T-cell (primary cell): Measurements from ENCODE around the gene C9orf152. TPM values are rescaled to one million over a fixed set of nuclear protein-coding genes. Genes with fewer than 3 reads are reported as not detected.

Experiments used
- ATAC-seq, 4 experiments: fragments of 200-7000 bp in 3 of 4; fragments of 150-1000 bp in 1 of 4; cut with Tn5 transposase; replicated peaks in 1 of 4; 1 replicate in 3 of 4; 2 replicates in 1 of 4; pipeline ENCODE4 v1.10.0; 2021; ENCODE audit warnings: moderate library complexity in 3 of 4, mild to moderate bottlenecking in 2 of 4, moderate number of reproducible peaks in 1 of 4
- CTCF ChIA-PET, 2 donors: fragments of 300-600 bp; sonication (Branson Sonifier 250); formaldehyde crosslinking; loops; one replicate each; lab custom pipeline; 2022; ENCODE audit warnings: antibody characterized with exemption in 2 of 2; lab: Charles Lee
- POLR2A ChIA-PET, 2 donors: fragments of 300-600 bp; sonication (Branson Sonifier 250); formaldehyde crosslinking; loops; one replicate each; lab custom pipeline; 2022; ENCODE audit warnings: antibody characterized with exemption in 2 of 2; lab: Charles Lee
- DNase-seq, 35 experiments: peaks; one replicate each; pipeline versions ENCODE4 v3.0.0 to v3.0.0-alpha.2; 2013 to 2023
- H3K27ac ChIP-seq: one replicate; pipeline ENCODE4 v1.5.1; 2013; ENCODE audit warnings: low read length
- H3K27me3 ChIP-seq, 2 experiments: replicated peaks in 1 of 2; 1 replicate in 1 of 2; 2 replicates in 1 of 2; pipeline versions ENCODE4 v1.6.1 to v1.7.0; 2013; ENCODE audit warnings: low read length in 1 of 2, mixed read lengths in 1 of 2; ENCODE audit not compliant: control insufficient read depth in 2 of 2, insufficient read depth in 2 of 2; ENCODE audit errors: extremely low read depth in 1 of 2
- H3K36me3 ChIP-seq, 2 donors: 1 replicate in 1 of 2; 2 replicates in 1 of 2; pipeline versions ENCODE4 v1.6.1 to v1.7.0; 2013; ENCODE audit warnings: low read length in 1 of 2; ENCODE audit not compliant: control insufficient read depth in 2 of 2, insufficient read depth in 1 of 2; ENCODE audit errors: extremely low read depth in 1 of 2
- H3K4me1 ChIP-seq, 2 experiments: 1 replicate in 1 of 2; 2 replicates in 1 of 2; pipeline versions ENCODE4 v1.6.1 to v1.7.0; 2013; ENCODE audit warnings: low read length in 2 of 2, mixed read lengths in 1 of 2; ENCODE audit not compliant: insufficient read depth in 2 of 2, control insufficient read depth in 1 of 2; ENCODE audit errors: extremely low read depth in 1 of 2
- H3K4me3 ChIP-seq, 2 donors: 1 replicate in 1 of 2; 2 replicates in 1 of 2; pipeline versions ENCODE4 v1.5.1 to v1.7.0; 2013; ENCODE audit warnings: mild to moderate bottlenecking in 2 of 2, low read length in 1 of 2, moderate library complexity in 1 of 2; ENCODE audit not compliant: control insufficient read depth in 1 of 2; ENCODE audit errors: extremely low read depth in 1 of 2
- H3K9me3 ChIP-seq: 2 replicates; pipeline ENCODE4 v1.7.0; 2013
- H3K27ac Mint-ChIP-seq, 2 donors: one replicate each; pipeline ENCODE4 v1.8.0; 2020 to 2021; ENCODE audit warnings: mild to moderate bottlenecking in 2 of 2, mixed read lengths in 2 of 2
- H3K27me3 Mint-ChIP-seq, 2 donors: one replicate each; pipeline ENCODE4 v1.8.0; 2021 to 2022; ENCODE audit warnings: mixed read lengths in 2 of 2
- H3K36me3 Mint-ChIP-seq: one replicate; pipeline ENCODE4 v1.8.0; 2021; ENCODE audit warnings: mixed read lengths
- H3K4me1 Mint-ChIP-seq, 3 donors: one replicate each; pipeline ENCODE4 v1.8.0; 2020 to 2022; ENCODE audit warnings: mixed read lengths in 3 of 3, mild to moderate bottlenecking in 1 of 3
- H3K4me3 Mint-ChIP-seq, 3 donors: one replicate each; pipeline ENCODE4 v1.8.0; 2020 to 2022; ENCODE audit warnings: mild to moderate bottlenecking in 3 of 3, mixed read lengths in 3 of 3, moderate library complexity in 3 of 3
- H3K9me3 Mint-ChIP-seq, 3 donors: one replicate each; pipeline ENCODE4 v1.8.0; 2020 to 2022; ENCODE audit warnings: mixed read lengths in 3 of 3
- WGBS: methylation state at CpG from one replicate; pipeline ENCODE4 v1.1.5; 2013; ENCODE audit warnings: missing lambda C conversion rate; ENCODE audit not compliant: insufficient coverage; 5-methylcytosine and 5-hydroxymethylcytosine counted together
- total RNA-seq, 35 experiments: library from RNA in 6 of 35; stranded (reverse) in 6 of 35; fragments of 120-200 nt in 1 of 35; gene quantifications; one replicate each; pipeline versions ENCODE4 v1.2.1 to v1.2.4 and lab custom pipeline; 2013 to 2026

The C9orf152 gene
- total RNA-seq, 5 donors from 2014 or later (not counting 1 experiment from before 2014, with no cell fraction given): 0.09 to 0.10 (median 0.09) TPM; not detected in 2

DNA sequence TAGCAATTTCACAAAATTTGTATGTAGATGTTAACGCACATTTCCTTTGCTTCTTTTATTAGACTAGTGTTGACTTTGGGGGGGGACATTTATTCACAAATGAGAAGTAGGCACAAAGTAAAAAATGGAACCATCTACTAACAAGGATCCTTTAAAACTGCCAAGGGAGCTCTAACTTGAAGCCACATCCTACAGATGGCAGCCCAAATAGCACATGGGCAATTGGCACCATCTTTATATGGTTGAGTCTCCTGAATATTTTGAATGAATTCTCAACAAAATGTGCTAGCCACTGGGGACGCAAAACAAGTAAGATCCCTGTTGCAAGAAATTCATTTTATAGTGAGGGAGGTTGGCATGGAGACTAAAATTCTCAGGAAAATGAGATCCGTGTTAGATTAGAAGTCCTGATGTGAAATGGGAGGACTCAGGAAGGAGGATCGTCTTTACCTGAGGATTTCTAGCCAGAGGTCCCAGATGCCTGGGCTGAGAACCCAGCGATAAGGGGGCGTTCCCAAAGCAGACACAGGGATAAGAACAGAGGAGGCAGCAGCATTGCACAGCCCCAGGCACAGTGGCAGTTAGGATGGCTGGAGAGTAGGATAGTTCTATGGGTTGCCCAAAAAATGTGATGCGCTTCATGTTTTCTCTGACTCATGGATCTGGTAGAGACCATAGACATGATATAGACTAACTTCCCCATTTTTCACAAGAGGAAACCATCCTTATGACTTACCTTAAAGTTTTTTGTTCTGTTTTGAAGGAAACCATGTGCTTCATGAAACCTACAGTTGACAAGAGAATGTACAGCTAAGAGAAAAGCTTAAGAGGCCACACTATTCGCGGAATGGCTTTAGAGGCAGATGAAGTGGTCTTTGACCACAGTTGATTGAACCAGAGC is 37.4 kb downstream of the C9orf152 start:
- CTCF ChIA-PET: interaction anchor here in 1 of 2 donors (0.6 kb wide), 1 partner anchor 44 kb away, joined by 4 read pairs; no protein-coding TSS in a partner anchor
- Histone ChIP-seq H3K4me3 (no peak overlapping the region), H3K36me3 (peaks cover 0 to 3% of the 10 kb centered on the region in 2 donors), H3K9me3 (no peaks in the 10 kb centered on the region), H3K4me1 (peaks cover 0 to 6% of the 10 kb centered on the region in 2 experiments), H3K27ac (no peak overlapping the region), H3K27me3 (peaks cover 0 to 4% of the 10 kb centered on the region in 2 experiments)
- H3K27ac Mint-ChIP-seq: no peak overlapping the region
- H3K4me3 Mint-ChIP-seq: no peak overlapping the region
- POLR2A ChIA-PET: interaction anchor here in 1 of 2 donors (0.5 kb wide), 1 partner anchor 45 kb away, joined by 4 read pairs; no protein-coding TSS in a partner anchor
- H3K27me3 Mint-ChIP-seq: no peaks in the 10 kb centered on the region
- no peak for DNase-seq
- H3K9me3 Mint-ChIP-seq: no peaks in the 10 kb centered on the region
- 96% methylated on average over 6 of the region's 9 CpGs for WGBS
- ATAC-seq: no peak
- H3K4me1 Mint-ChIP-seq: peaks cover 5 to 10% (median 8%) of the 10 kb centered on the region in 3 donors
- peaks cover 26% of the 10 kb centered on the region for H3K36me3 Mint-ChIP-seq

DNA sequence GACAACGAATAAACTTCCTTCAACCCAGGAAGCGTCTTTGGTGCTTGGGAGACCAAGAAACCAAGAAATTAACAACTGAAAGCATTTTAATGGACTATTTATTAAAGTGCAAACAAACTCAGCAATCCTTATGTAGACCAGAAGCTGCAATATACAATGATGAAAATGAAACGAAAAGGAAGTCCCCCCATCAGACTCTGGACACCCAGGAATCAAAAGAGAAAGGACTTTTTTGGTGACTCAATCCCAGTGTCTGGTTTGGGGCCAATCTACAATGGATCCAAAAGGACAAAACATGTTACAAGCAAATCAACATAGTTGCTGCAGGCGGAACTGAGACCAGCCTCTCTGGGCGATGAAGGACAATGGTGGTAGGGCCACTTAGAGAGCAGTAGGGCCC is 39.5 kb downstream of the C9orf152 start:
- no peak overlapping the region for H3K27ac Mint-ChIP-seq

DNA sequence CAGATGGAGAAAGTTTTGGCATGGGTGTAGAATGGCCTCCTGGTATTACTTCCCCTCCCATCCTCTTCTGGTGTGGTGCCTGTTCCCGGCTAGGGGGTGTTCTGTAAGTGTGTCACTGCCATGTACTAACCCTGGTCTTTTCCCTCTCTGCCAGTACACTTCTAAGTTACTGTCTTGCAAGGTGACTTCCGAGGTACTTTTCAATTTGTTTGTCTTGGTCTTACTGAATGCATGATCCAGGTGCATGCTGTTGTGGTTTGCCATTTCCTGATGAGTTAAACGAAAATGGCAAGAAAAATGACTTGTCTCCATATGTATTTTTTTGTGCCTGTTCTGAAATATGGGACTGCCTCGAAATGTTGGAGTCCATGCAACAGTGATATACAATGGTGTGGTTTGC is 46.0 kb downstream of the C9orf152 start:
- no peak overlapping the region for H3K27ac ChIP-seq
- POLR2A ChIA-PET: no interaction called here

More for the DNA sequence above, 39.5 kb downstream of the C9orf152 start:
- no peaks in the 10 kb centered on the region for H3K27me3 Mint-ChIP-seq
- no peak for ATAC-seq
- H3K4me1 ChIP-seq: peaks cover 0 to 5% of the 10 kb centered on the region in 2 experiments
- H3K4me3 ChIP-seq: no peak overlapping the region
- no peaks in the 10 kb centered on the region for H3K9me3 Mint-ChIP-seq
- POLR2A ChIA-PET: no interaction called here
- WGBS: 95% methylated on average over 3 of the region's 5 CpGs
- peaks cover 0 to 4% of the 10 kb centered on the region in 2 experiments for H3K27me3 ChIP-seq
- H3K36me3 ChIP-seq: peaks cover 0 to 3% of the 10 kb centered on the region in 2 donors
- H3K4me3 Mint-ChIP-seq: no peak overlapping the region
- peaks cover 28% of the 10 kb centered on the region for H3K36me3 Mint-ChIP-seq
- H3K4me1 Mint-ChIP-seq: peaks cover 4 to 12% (median 5%) of the 10 kb centered on the region in 3 donors
- DNase-seq: no peak
- H3K9me3 ChIP-seq: no peaks in the 10 kb centered on the region
- no peak overlapping the region for H3K27ac ChIP-seq
- CTCF ChIA-PET: no interaction called here

DNA sequence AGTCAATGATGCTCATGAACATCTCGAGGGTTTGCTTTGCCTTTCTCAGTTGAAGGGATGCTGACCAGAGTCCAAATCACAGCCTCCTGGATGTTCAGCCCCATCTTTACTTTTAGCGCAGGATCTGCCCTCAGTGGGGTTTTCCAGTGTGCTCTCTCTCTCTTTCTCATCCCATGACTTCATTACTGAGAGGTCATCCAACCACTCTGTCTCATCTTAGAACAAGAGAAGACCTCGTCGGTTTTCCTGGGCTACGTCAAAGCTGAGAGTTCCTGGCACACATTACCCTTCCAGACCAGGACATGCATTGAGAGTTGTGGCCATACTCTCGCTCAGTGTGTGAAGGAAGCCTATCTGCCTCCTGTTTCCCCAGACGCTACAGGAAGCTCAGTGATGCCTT is 47.3 kb downstream of the C9orf152 start:
- Histone ChIP-seq H3K4me3 (no peak overlapping the region), H3K27me3 (no peaks in the 10 kb centered on the region), H3K36me3 (no peaks in the 10 kb centered on the region), H3K4me1 (peaks cover 35 to 37% of the 10 kb centered on the region in 2 experiments), H3K9me3 (no peaks in the 10 kb centered on the region), H3K27ac (no peak overlapping the region)
- WGBS: 89% methylated on average over 3 of the region's 7 CpGs
- DNase-seq (no peak), ATAC-seq (no peak)
- no peaks in the 10 kb centered on the region for H3K27me3 Mint-ChIP-seq
- ChIA-PET POLR2A (no interaction called here), CTCF (no interaction called here)
- H3K27ac Mint-ChIP-seq: no peak overlapping the region
- H3K9me3 Mint-ChIP-seq: no peaks in the 10 kb centered on the region
- H3K4me1 Mint-ChIP-seq: peaks cover 53 to 71% (median 58%) of the 10 kb centered on the region in 3 donors
- no peak overlapping the region for H3K4me3 Mint-ChIP-seq
- peaks cover 34% of the 10 kb centered on the region for H3K36me3 Mint-ChIP-seq

More for the DNA sequence above, 46.0 kb downstream of the C9orf152 start:
- Mint-ChIP-seq H3K4me1 (peaks cover 40 to 58% (median 45%) of the 10 kb centered on the region in 3 donors), H3K27me3 (no peaks in the 10 kb centered on the region), H3K9me3 (no peaks in the 10 kb centered on the region), H3K36me3 (peaks cover 34% of the 10 kb centered on the region), H3K4me3 (peak overlapping the region in 1 of 3 donors; percentile 18), H3K27ac (no peak overlapping the region)
- 35% methylated on average over 2 of the region's 4 CpGs for WGBS
- H3K4me3 ChIP-seq: no peak overlapping the region
- H3K36me3 ChIP-seq: no peaks in the 10 kb centered on the region
- no peaks in the 10 kb centered on the region for H3K27me3 ChIP-seq
- no peak for ATAC-seq
- peaks cover 23 to 25% of the 10 kb centered on the region in 2 experiments for H3K4me1 ChIP-seq
- no peaks in the 10 kb centered on the region for H3K9me3 ChIP-seq
- CTCF ChIA-PET: no interaction called here
- DNase-seq: no peak

DNA sequence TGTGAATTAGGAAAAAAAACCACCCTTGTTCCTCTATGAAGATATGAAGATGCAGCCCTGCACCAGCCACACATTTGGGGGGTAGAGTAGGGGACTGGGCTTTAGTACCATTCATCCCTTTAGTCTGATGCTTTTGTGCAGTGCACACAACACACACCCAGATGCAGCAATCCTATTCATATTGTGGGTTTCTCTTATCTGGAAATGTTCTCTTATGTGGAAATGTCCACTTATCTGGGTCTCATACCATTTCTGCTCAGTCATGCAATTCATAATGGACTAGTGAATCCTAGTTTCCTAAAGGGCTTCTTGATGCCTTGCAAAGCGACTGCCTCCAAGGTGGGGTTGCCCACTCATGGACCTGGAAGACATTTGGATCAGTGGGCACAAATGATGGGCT is 47.8 kb downstream of the C9orf152 start:
- H3K36me3 ChIP-seq: no peaks in the 10 kb centered on the region
- CTCF ChIA-PET: no interaction called here
- no peak for ATAC-seq
- POLR2A ChIA-PET: no interaction called here
- H3K9me3 Mint-ChIP-seq: no peaks in the 10 kb centered on the region
- no CpG with 5 or more reads among the region's 1 CpG for WGBS
- H3K4me3 Mint-ChIP-seq: no peak overlapping the region
- H3K36me3 Mint-ChIP-seq: peaks cover 34% of the 10 kb centered on the region
- peaks cover 35 to 43% of the 10 kb centered on the region in 2 experiments for H3K4me1 ChIP-seq
- H3K9me3 ChIP-seq: no peaks in the 10 kb centered on the region
- no peak overlapping the region for H3K27ac Mint-ChIP-seq
- H3K4me3 ChIP-seq: no peak overlapping the region
- no peak overlapping the region for H3K27ac ChIP-seq
- H3K27me3 ChIP-seq: no peaks in the 10 kb centered on the region
- H3K27me3 Mint-ChIP-seq: no peaks in the 10 kb centered on the region
- peaks cover 57 to 76% (median 58%) of the 10 kb centered on the region in 3 donors for H3K4me1 Mint-ChIP-seq
- no peak for DNase-seq

DNA sequence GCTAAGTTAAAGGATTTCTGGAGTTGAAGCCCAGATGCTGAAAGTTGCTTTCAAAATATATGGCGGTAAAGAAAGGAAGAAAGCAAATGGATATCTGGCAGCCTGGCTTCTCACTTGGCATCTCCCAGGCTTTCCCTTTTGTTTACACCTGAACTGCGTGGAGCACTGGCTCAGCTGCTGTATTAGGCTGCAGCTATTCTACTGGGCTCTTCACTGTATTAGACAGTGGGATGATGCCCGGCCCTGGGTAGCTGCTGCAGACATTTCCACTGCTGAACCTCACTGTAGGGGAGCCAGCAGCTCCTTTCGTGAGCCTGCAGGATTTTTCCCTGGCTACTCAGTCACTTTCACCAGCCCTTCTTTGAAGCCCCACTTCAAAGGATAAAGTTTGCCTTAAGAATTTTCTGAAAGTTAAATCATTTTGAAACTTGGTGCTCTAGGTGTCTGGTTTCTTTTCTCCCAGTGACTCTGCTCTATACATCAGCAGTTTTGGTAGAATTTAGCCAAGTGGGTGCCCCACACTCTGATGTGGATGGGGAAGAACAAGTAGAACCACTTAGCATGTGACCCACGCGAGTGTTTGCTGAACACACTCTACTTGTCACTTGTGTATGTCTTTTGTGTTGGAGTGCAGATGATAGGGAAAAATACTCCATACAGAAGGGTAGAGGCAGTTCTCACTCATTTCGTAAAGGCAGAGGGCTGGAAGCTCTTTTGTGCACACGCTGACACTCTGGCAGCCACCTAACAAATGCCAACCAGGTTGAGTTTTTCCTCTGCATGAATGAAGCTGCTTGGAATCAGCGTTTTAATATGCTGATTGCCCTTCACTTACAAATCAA is 49.9 kb downstream of the C9orf152 start:
- Mint-ChIP-seq H3K36me3 (peaks cover 30% of the 10 kb centered on the region), H3K4me3 (peak overlapping the region in 2 of 3 donors; percentile 21 to 61), H3K9me3 (no peaks in the 10 kb centered on the region), H3K27me3 (no peaks in the 10 kb centered on the region), H3K4me1 (peaks cover 60 to 83% (median 61%) of the 10 kb centered on the region in 3 donors), H3K27ac (peak overlapping the region; percentile 80 to 83)
- ATAC-seq: no peak
- Histone ChIP-seq H3K4me3 (peak overlapping the region in 1 of 2 donors; percentile 19), H3K9me3 (no peaks in the 10 kb centered on the region), H3K27ac (no peak overlapping the region), H3K36me3 (no peaks in the 10 kb centered on the region), H3K27me3 (no peaks in the 10 kb centered on the region), H3K4me1 (peaks cover 35 to 46% of the 10 kb centered on the region in 2 experiments)
- ChIA-PET POLR2A (no interaction called here), CTCF (interaction anchor here in 1 of 2 donors (1.5 kb wide), 1 partner anchor 9 kb away, joined by 4 read pairs; no protein-coding TSS in a partner anchor)
- 50% methylated on average over 5 of the region's 9 CpGs for WGBS
- no peak for DNase-seq
